T-helper 1 cell (primary cell): ENCODE data around the gene ACADSB.

ENCODE experiments used
- DNase-seq, 5 donors: peaks; one replicate each; pipeline ENCODE4 v3.0.0-alpha.2; 2012 to 2020

ACADSB gene

GRCh38 chr10:123004298-123004697, 4.5 kb upstream of the ACADSB start:
- no peak for DNase-seq

- peak in 4 of 5 donors; percentile 25 to 54 (median 40) for DNase-seq
Measured at GRCh38 chr10:123007558-123008354, 1.1 kb upstream of the ACADSB start.

GRCh38 chr10:123009105-123009820, 457 bp downstream of the ACADSB start:
- peak in 3 of 5 donors; percentile 3 to 13 (median 7) for DNase-seq

- no peak for DNase-seq
Measured at GRCh38 chr10:123011987-123012386, 3.2 kb downstream of the ACADSB start.

- no peak for DNase-seq
Measured at GRCh38 chr10:123013456-123014419, 4.9 kb downstream of the ACADSB start.

- no peak for DNase-seq
Measured at GRCh38 chr10:123014772-123015171, 6.0 kb downstream of the ACADSB start.

- DNase-seq = no peak
Measured at GRCh38 chr10:123016228-123016627, 7.4 kb downstream of the ACADSB start.

GRCh38 chr10:123017421-123018165, 8.8 kb downstream of the ACADSB start:
- no peak for DNase-seq

GRCh38 chr10:123018531-123018930, 9.7 kb downstream of the ACADSB start:
- no peak for DNase-seq

- DNase-seq = no peak
Measured at GRCh38 chr10:123019264-123019663, 10.5 kb downstream of the ACADSB start.

- no peak for DNase-seq
Measured at GRCh38 chr10:123019941-123020703, 11.3 kb downstream of the ACADSB start.

- no peak for DNase-seq
Measured at GRCh38 chr10:123021517-123021916, 12.7 kb downstream of the ACADSB start.

GRCh38 chr10:123024540-123024939, 15.7 kb downstream of the ACADSB start:
- no peak for DNase-seq

- DNase-seq = no peak
Measured at GRCh38 chr10:123026302-123026701, 17.5 kb downstream of the ACADSB start.

GRCh38 chr10:123027861-123028260, 19.1 kb downstream of the ACADSB start:
- no peak for DNase-seq

- DNase-seq = no peak
Measured at GRCh38 chr10:123031124-123031523, 22.3 kb downstream of the ACADSB start.

GRCh38 chr10:123034332-123034731, 25.5 kb downstream of the ACADSB start:
- DNase-seq = no peak

- no peak for DNase-seq
Measured at GRCh38 chr10:123035467-123036086, 26.8 kb downstream of the ACADSB start.

GRCh38 chr10:123038782-123039631, 30.2 kb downstream of the ACADSB start:
- no peak for DNase-seq

GRCh38 chr10:123039632-123039930, 30.8 kb downstream of the ACADSB start:
- DNase-seq = no peak
